NCI-H2029 (cell line): ENCODE measurements around the gene VGLL4.
"Not testable (repeated sequence)": the region's sequence is repeated elsewhere in the genome, so short reads cannot be mapped to it uniquely, and the experiment has no call there.

Experiments
- DNase-seq: peaks from one replicate; lab custom pipeline; 2025; lab: John Stamatoyannopoulos, UW

VGLL4 gene

DNA sequence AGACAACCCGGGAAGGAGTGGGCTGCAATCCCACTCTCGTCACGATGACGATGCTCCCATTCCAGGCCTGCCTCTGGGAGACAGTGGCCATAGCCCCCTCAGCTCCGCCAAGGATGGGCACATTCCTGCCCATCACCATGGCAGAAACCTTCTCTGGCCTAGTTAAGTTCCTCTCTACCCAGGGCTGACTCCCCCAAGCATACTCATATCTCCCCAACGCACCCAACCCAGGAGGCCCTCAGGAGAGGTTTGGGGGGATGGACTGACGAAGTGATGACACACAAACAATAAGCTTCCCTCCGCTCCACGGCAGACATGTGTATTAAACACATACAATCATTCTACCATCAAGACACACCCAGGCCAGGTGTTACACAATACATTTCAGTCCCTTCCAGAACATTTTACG lies 60.1 kb downstream of the VGLL4 start:
- DNase-seq = no peak

DNA sequence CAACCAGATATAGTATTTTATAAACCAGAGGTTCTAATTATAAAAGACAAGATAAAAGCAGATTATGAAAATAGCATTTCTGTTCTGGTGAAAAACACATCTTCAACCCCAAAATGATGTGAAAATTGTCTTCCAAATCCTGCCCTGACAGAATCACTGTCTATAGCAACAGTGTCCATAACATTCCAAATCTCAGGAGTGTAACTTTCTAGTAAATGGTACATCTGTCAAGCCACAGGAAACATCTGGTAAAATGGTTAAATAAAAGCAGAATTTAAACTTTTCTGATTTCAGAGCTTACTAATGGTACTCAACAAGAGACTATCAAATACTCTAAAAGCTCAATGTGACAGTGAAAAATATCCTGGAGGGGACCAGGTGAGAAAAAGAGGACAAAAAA lies 60.5 kb downstream of the VGLL4 start:
- no peak for DNase-seq

DNA sequence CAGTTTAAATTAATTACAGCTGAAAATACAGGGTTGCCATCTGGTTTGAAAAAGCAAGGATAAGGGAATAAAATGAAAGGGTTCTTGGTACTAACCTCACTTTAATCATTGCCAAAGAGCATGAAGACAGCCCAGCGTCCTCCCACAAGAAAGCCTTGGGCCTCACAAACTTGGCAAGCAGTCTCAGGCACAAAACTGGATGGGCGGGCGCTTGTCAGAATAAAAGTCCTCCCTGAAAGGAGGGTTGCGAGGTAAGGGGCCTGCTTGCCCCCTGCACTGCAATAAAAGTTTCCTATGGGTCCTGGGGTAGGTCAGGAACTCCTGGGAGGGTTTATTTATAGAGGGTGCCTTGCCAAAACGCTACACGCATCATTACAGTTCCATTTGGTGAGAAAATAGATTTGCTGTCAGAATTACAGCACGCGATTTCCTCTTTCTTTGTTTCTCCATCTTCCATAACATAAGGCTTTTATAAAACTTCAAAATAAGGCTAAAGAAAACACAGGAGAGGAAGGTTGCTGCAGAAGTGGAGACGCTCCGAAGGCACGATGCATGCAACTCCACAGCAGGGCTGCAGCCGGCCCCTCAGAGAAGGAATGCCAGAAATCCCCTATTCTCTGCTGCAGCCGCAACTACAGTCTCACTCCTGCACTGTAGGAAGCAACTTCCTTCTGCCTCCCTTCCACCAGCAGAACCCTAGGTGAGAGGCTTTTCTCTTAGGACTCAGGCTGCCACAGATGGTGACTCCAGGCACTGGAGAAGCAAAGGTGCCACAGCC lies 61.3 kb downstream of the VGLL4 start:
- DNase-seq = no peak

DNA sequence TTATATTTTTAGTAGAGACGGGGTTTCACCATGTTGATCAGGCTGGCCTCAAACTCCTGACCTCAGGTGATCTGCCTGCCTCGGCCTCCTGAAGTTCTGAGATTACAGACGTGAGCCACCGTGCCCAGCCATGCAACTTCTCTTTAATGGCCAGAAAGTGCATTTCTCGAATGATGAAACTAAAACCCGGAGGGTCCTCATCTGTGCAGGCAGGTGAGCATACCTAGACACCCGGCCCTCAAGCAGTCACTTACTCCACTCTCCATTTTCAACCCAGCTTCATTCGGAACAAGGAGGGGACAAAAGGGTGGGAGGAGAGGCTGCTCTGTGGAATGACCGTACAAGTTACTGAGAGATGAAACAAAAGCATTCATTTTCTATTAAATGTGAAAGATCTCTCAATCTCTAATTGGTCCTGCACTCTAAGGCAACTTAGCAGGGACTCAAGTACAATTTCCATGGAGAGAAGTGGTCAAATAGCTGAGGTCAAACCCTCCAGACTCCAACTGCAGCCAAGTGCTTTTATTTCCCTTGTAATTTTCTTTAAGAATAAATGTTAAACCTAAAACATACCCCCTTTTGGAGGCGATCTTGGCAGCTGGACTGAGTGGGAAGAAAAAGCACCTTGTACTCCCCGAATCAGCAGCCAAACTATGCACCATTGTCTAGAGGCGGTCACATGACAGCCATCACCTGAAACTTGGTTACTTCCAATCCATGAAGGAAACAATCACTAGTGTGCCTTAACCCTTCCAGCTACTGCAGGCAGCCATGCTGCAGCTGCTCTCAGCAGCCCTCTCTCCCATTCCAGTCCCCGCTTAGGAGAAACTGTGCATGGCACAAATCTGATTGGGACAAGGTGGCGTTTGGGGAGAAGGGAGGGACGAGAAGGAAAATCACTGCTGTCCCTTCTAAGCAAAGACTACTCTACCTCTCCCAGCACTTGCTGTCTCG lies 62.2 kb downstream of the VGLL4 start:
- DNase-seq = no peak

DNA sequence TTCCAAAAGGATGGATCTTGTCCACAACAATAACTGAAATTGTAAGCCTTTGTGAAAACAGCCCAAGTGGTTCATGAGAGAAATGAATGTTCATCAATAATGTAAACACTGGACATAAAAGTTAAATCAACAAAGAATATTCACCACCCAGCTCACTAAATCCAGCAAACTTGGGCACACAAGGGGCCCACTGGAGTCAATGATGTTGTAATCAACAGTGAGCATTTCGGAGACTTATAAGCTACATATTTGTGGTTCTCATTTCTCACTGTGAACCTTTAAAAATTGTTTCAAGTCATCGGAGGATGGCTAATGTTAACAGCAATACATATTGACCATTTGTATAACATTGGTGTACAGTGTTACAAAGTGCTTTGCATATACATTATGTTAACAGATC lies 63.1 kb downstream of the VGLL4 start:
- DNase-seq = no peak

DNA sequence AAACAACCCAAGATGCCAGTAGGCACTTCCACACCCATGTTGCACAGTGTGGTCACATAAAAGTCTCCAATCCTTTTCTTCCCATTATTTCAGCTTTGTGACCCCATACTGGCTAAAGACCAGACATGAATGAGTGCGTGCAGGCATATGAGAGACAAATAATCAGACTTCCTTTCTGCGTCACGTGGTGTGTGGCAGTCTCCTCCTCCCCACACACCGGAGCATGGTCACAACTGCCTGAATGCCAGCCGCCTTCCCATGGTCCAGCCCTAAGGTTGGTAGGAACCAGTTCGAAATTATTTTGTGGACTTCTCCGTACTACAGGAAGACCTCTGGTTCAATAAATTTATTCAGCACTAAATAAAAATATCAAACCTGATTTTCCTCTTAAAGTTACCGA lies 65.5 kb downstream of the VGLL4 start:
- DNase-seq = no peak

DNA sequence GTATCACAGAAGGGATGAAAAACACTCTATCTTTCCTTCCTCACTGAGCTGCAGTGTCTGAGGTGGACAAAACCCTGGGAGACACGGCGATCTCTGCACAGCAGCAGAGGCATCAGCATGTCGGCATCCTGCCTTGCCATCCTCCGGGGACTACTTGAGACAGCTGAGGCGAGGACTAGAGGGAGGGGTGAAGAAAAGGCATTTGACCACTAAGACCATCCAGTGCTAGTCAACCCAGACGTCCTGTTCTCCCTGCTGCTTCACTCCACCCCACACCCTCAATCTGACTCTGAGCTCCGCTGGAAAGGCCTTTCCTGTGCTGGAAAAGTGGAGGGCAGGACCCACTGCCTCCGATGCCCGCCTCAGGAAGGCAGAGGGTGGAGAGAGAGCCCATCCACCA lies 67.3 kb downstream of the VGLL4 start:
- DNase-seq = no peak

DNA sequence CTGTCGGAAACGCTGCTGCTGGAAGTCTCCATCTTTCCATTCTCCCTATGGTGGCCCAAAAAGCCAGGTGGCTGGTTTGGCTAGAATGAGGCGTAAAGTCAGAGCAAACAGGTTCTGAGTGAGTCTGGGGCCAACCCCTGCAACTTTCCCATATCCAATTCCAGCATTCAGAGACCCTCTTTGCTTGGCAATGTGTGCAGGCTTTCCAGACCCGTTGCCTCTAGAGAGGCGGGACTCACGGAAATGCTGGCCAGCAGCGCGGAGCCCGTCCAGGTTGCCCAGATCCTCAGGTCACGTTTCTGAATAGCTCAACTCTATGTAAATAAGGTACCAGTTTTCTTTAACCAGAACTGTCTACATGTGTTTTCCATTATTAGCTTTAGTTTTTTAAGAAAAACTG lies 68.0 kb downstream of the VGLL4 start:
- DNase-seq = no peak

DNA sequence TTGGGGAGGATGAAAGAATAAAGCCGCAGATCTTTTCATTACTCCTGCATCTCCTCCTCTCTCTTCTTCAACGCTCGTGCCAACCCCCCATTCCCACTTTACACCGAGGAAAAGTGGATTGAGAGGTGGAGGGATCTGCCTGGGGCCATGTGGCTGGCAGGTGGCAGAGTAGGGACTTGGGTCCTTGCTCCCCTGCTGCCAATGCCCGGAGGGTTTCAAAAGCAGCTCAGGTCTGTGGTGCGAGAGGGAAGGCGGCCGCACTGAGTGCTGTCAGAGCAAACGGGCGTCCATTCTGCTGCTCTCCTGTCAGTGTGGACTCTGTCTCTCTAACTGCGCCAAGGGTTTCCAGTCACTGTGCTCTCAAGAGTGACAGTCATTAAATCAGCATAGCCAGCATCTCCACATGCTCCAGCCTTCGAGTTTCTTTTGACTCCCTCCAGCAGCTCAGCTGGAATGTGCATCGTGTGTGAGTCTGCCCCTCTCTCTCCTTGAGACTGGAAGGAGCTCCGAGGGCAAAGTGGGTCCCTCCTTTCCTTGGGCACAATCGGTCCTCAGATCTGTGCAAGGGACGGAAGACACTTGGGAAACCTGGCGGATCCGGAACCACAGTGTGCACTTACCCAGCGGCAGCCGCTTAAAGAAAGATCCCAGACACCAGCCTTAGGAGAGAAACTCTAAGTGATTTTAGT lies 68.6 kb downstream of the VGLL4 start:
- no peak for DNase-seq

DNA sequence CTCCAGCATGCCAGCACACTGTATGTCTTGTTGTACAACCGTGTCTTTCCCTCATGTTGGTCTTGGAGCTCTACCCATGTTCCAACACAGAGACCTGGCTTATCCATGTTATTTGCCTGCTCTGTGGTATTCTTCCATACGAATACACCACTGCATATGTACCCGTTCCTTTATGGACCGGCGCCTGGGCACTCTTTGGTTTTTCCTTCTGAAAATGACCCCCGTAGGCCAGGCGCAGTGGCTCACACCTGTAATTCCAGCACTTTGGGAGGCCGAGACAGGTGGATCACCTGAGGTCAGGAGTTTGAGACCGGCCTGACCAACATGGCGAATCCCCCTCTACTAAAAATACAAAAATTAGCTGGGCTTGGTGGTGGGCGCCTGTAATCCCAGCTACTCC lies 71.1 kb downstream of the VGLL4 start:
- DNase-seq = not testable (repeated sequence)

DNA sequence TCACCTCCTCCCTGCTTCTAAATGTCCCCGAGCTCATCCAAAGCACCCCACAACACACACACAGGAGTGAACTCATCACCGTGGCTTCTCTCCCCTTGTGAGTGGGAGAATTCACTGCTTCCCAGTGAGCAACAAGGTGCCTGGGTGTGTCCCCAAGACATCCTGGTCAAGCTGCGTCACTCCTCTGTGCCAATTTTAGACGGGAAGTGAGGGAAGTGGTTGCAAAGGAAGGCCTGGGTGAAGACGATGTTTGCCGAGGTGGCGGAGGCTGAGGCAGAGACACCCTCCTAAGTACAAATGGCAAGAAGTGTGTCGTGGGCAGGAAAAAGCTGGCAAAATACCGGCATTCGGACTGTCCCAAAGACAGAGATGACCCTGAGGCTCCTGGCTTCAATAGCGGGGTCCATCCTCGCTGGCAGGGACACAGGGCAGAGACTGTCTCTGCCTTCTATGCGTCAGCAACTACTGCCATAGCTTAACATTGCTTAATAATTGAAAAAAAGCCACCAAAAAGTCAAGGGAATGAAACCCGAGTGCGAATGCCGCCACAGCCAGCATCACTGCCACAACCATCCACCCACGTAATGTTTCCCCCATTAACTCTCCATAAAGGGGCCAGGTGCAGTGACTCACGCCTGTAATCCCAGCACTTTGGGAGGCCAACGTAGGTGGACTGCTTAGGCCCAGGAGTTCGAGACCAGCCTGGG lies 72.8 kb downstream of the VGLL4 start:
- no peak for DNase-seq

DNA sequence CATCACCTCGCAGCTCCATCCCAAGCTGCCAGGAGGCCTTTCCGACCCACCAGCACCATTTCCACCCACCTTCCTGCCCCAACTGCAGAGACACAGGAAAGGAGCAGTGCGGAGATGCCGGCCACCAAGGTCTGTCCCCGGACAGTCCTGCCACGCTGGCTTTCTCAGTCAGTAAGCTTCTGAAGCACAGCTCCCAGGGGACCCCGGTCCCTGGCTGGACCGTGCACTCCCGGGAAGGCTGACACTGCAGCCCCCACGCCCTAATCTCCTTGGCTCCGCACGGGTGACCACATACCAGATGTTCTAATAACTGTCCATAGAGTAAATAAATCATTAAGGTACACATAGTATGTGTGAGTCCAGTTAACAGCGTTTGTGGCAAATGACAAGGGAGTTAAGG lies 73.5 kb downstream of the VGLL4 start:
- no peak for DNase-seq

DNA sequence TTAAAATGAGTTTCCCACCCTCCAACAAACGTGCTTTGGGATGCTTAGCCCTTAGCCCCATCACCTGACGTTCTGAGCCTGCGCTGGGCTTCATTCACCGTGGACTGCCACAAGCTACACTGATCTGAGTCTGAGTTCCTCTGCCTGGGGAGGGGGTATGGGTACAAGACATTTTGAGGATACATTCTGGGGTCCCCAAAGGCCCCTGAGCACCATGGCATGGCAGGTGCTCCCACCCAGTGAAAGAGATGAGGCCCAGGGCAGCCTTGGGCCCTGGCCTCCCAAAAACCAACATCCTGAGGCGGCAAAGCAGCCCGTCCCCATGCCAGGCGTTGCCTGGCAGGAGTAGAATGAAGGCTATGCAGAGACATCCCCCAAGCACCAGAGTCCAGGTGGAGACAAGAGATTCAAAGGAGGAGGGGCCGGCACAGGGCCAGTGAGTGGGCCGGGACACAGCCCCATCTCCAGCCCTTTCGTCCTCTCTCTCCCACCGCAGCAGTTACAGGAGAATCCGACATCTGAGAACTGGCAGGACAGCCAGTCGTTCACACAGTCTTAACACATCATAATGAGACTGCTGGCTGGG lies 74.5 kb downstream of the VGLL4 start:
- no peak for DNase-seq

DNA sequence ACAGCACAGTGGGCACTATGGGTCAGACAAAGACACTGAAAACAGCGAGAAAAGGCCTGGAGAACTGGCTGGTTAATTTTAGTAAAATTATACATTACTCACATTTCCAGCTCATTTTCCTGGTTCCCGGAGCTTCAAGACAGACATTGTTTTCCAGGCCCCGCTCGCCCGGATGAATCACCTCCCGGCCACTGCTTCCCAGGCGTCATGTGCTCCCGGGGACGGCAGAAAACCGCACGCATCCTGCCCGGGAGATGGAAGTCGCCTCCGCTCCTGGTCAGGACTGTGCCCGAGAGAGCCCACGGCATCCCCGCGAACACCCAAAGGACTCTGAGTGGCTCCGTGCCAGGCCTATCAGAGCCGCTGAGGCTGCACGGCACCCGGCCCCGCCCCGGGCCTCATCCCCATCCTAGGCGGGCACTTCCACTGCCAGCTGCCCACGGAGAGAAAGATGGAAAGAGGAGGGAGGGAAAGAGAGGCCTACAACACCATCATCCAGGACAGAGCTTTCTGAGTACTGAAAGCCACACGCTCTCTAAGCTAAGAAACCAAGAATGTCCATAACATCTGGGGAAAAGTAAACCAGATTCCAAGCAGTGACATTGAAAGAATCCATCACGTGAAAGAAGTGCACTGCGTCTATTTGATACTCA lies 75.1 kb downstream of the VGLL4 start:
- no peak for DNase-seq

DNA sequence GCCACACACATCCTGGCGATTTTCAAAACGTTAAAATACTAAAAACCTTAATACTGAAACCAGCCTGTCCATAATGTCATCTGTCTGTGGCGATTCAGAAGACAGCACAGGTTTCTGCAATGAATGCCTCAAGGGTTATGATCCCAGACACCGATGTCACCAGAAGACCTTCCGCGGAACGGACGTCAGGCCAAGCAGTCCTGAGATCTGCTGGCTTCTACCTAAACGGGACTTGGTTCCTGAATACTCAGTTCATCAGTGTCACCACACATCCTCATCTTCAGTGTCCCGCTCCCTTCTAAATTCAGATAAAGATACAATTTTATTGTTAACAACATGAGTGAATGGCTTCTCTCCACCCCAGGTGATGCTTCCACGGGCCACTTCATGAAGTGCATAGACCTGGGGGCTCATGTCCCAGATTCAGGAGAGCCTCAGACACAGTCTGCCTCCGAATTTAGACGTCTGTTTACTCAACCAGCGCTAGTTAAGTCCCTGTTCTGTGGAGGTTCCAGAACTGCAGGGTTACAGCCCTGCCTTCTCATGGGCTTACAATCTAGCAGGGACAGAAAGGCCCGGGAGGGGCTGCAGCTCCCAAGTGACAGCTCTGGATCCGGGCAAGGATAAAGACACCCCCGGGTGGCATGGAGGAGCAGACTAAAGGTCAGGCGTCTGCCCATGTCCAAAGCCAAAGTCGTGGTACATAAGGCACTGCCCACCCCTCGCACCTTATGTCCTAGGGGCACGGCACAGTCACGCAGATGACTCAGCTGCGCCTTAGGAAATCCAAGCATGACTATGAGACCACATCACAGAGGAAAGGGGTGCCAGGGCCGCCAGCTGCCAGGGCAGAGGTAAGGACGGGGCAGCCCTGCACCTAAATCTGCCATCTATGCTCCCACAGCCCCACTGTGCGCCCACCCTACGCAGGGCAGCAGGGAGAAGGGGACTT lies 75.9 kb downstream of the VGLL4 start:
- no peak for DNase-seq

DNA sequence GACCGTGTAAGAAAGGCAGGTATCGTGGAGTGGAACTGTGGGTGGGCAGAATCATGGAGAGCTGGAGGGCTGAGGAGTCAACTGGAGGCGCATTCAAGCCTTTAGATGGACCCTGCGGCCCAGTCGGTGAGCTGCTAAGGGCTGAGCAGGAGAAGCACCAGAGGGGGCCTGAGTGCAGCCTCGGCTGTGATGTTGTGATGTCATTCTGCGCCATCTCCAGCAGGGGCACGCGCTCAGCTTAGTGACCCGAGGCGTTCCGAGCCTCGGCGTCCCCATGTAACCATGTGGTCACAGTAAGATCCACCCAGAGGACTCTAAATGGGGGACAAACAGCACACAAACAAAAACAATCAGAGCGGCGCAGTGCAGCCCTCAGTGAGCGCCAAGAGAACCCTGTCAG lies 76.8 kb downstream of the VGLL4 start:
- no peak for DNase-seq

DNA sequence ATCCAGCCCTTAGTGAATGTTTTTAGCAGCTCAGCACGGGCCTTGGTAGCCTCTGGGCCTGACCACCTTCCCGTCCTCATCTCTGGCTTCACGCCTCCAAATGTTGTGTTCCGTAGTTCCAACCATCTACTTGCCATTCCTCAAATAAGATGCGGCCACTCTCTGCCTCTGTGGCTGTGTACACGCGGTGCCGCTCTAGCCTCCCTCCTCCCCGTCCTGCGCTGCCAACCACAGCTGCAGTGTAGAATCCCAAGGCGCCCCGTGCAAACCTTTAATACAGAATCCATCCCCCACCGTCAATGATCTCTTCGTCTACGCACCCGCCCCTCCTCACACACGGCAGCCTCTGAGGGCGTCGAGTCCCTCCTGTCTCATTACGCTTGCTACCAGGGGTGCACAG lies 77.2 kb downstream of the VGLL4 start:
- DNase-seq = no peak

DNA sequence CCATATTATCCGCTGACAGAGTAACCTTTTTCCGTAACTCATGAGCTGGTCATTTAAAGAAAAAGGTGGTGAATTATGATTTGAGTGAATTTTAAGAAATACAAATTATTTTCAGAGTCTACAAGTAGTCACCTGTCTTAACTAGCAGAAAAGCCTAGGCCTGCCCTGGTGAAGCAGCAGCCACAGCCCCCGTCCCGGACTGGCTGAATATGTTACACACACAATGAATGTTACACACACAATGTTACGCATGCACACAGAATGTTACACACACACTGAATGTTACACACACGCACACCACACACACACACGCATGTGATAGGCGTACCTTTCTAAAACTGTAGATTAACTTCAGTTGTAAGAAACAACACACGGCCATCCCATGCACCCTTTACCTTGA lies 77.8 kb downstream of the VGLL4 start:
- no peak for DNase-seq

DNA sequence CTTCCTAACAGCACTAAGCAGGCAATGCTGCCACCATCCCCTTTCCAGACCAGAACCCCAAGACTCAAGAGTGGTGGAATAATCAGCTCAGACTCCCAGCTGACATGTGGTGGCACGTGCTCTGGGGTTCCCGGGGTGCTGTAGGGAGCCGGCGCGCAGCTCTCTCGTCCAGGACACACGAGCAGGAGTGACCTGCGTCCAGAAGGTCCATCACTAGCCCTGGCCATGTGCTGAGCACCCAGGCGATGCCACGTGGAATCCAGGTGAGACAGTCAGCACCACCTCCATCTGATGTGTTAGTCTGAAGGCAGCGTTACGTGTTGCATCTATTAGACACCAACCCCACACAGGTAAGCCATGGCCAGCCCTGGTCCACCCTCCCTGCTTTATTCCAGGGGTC lies 78.2 kb downstream of the VGLL4 start:
- no peak for DNase-seq

DNA sequence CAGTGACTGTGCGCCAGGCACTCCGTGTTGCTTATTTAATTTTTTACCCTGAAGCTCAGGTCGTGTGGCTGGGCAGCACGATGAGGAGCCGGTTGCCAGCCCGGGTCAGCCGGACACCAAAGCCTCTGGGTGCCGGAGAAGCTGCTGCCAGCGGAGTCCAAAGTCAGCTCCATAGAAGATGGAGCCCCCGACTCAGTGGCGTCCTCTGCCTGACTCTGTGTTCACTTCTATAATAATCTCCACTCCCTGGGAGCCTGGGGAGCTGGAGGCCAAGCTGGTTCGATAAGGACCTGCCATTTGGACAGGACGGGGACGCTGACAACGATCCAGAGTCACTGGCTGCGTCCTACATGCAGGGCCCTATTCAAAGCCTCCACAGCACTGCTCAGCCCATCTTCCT lies 78.6 kb downstream of the VGLL4 start:
- DNase-seq = no peak
